NCI-H1048 (cell line): Measurements from ENCODE around the gene RPGR.

Source experiments
- DNase-seq: peaks from one replicate; lab custom pipeline; 2025; lab: John Stamatoyannopoulos, UW

The RPGR gene

GRCh38 chrX:38327775-38328081 lies 419 bp upstream of the RPGR start:
- DNase-seq = no peak

- no peak for DNase-seq
Measured at GRCh38 chrX:38326086-38326485, 1.2 kb downstream of the RPGR start.

- DNase-seq = no peak
Measured at GRCh38 chrX:38320819-38321218, 6.5 kb downstream of the RPGR start.

- DNase-seq = no peak
Measured at GRCh38 chrX:38318606-38319005, 8.7 kb downstream of the RPGR start.

GRCh38 chrX:38318196-38318595 lies 9.1 kb downstream of the RPGR start:
- DNase-seq = no peak

- no peak for DNase-seq
Measured at GRCh38 chrX:38315186-38315585, 12.1 kb downstream of the RPGR start.

- no peak for DNase-seq
Measured at GRCh38 chrX:38313190-38313589, 14.1 kb downstream of the RPGR start.

- no peak for DNase-seq
Measured at GRCh38 chrX:38312436-38312835, 14.9 kb downstream of the RPGR start.

GRCh38 chrX:38311743-38312142 lies 15.6 kb downstream of the RPGR start:
- no peak for DNase-seq

- no peak for DNase-seq
Measured at GRCh38 chrX:38305971-38306370, 21.3 kb downstream of the RPGR start.

GRCh38 chrX:38304010-38304409 lies 23.3 kb downstream of the RPGR start:
- no peak for DNase-seq

- DNase-seq = no peak
Measured at GRCh38 chrX:38293741-38294140, 33.6 kb downstream of the RPGR start.

GRCh38 chrX:38287674-38288073 lies 39.6 kb downstream of the RPGR start:
- no peak for DNase-seq

- no peak for DNase-seq
Measured at GRCh38 chrX:38285649-38286048, 41.7 kb downstream of the RPGR start.

- no peak for DNase-seq
Measured at GRCh38 chrX:38282049-38282448, 45.3 kb downstream of the RPGR start.

- no peak for DNase-seq
Measured at GRCh38 chrX:38279188-38279587, 48.1 kb downstream of the RPGR start.

GRCh38 chrX:38278682-38279081 lies 48.6 kb downstream of the RPGR start:
- DNase-seq = no peak

- no peak for DNase-seq
Measured at GRCh38 chrX:38277802-38278201, 49.5 kb downstream of the RPGR start.

GRCh38 chrX:38277136-38277535 lies 50.2 kb downstream of the RPGR start:
- no peak for DNase-seq

GRCh38 chrX:38276089-38276488 lies 51.2 kb downstream of the RPGR start:
- no peak for DNase-seq

GRCh38 chrX:38275615-38276014 lies 51.7 kb downstream of the RPGR start:
- no peak for DNase-seq

- no peak for DNase-seq
Measured at GRCh38 chrX:38273453-38273852, 53.9 kb downstream of the RPGR start.

GRCh38 chrX:38271154-38271716 lies 56.1 kb downstream of the RPGR start:
- DNase-seq = no peak

GRCh38 chrX:38268011-38268410 lies 59.3 kb downstream of the RPGR start:
- no peak for DNase-seq
